ENCODE data around the gene RAB3GAP2.

DNA sequence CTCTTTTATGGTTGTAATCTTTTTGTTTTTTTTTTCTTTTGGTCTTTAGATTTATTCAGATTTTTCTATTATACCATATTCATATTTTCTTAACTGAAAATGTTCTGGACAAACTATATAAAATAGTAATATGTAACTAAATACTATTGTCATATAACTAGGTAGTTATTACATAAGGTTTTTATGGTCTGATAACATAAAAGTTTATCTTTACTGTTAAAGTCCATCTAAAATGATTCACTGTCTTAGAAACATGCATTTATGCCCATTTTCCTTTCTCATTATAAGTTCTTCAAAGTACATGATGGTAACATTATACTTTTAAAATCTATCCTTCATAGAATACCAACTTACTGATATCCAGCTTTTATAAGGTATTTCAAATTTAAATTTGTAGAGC, 149.2 kb downstream of the RAB3GAP2 start:
- no peak for TF ChIP-seq CTCF (conservative IDR thresholded peaks at IDR 0.05; ENCODE audit: low read length)
- no peak for TF ChIP-seq EZH2phosphoT487 (IDR thresholded peaks at IDR 0.05; ENCODE audit: borderline replicate concordance)
